Hepatocyte (in vitro differentiated cells): ENCODE results near the gene KRT86.

ENCODE experiments used
- EZH2phosphoT487 ChIP-seq: fragments of 200-600 bp; sonication (generic); IDR thresholded peaks from one replicate; pipeline ENCODE4 v1.6.1; 2018; ENCODE audit warnings: antibody characterized with exemption, mild to moderate bottlenecking, low read depth, moderate library complexity; ENCODE audit not compliant: unreplicated experiment, severe bottlenecking
- TF ChIP-seq, protein P1 (sequence below): fragments of 200-600 bp; sonication (generic); IDR thresholded peaks from 2 replicates; pipeline ENCODE4 v1.5.1; 2016; ENCODE audit warnings: antibody characterized with exemption, mild to moderate bottlenecking; ENCODE audit not compliant: poor library complexity

DNA sequence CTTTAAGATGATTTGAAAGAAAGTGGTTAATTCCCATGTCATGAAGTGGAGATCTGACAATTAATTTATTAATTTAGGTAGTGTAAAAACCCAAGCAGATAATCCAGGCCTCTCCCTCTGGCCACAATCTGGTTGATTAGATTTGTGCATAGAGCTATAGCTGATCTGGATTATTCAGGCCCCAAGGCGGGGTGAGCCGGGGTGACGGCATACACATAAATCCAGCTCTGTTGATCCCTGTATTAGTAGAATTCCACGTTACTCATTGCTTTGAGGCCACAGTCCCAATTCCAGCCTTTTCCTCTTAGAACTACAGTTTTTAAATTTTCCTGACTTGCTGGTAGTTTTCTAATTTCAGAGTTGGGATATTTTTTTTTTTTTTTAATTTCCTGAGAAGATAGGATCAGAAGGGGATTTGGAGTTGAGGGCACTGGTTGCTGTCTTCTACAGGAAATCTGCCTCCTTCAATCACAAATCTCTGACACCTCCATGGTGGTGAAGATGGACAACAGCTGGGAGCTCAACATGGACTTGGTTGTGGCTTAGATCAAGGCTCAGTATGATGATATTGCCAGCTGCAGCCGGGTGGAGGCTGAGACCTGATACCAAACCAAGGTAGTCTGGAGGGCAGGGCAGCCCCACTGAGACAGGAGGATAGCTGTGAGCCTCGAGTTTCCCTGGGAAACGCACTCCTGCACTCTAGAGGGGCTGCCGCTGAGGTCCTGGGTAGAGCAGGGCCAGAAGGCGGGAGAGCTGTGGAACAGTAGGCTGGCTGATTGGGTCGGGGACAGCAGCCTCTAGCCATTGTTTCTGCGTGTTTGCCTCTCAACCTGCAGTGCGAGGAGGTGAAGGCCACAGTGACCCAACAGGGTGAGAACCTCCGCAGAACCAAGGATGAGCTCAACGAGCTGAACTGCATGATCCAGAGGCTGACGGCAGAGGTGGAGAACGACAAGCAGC lies 73.4 kb downstream of the KRT86 start:
- TF ChIP-seq, protein P1, sequence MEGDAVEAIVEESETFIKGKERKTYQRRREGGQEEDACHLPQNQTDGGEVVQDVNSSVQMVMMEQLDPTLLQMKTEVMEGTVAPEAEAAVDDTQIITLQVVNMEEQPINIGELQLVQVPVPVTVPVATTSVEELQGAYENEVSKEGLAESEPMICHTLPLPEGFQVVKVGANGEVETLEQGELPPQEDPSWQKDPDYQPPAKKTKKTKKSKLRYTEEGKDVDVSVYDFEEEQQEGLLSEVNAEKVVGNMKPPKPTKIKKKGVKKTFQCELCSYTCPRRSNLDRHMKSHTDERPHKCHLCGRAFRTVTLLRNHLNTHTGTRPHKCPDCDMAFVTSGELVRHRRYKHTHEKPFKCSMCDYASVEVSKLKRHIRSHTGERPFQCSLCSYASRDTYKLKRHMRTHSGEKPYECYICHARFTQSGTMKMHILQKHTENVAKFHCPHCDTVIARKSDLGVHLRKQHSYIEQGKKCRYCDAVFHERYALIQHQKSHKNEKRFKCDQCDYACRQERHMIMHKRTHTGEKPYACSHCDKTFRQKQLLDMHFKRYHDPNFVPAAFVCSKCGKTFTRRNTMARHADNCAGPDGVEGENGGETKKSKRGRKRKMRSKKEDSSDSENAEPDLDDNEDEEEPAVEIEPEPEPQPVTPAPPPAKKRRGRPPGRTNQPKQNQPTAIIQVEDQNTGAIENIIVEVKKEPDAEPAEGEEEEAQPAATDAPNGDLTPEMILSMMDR = no peak
- TF ChIP-seq EZH2phosphoT487 = no peak
